Astrocyte (in vitro differentiated cells and primary cell): Measurements from ENCODE around the gene MGAT5. TPM values are rescaled to one million over a fixed set of nuclear protein-coding genes. Genes with fewer than 3 reads are reported as not detected.

Source experiments
- DNase-seq: peaks from one replicate; pipeline ENCODE4 v3.0.0-alpha.2; 2010; ENCODE audit warnings: low read depth
- FAIRE-seq: peaks from 2 replicates; lab custom pipeline; 2011; peaks lifted over from hg19 to GRCh38; lab: Jason Lieb, UNC
- H2AFZ ChIP-seq: 2 replicates; pipeline ENCODE4 v1.6.0; 2012; ENCODE audit warnings: low read depth, low read length, inconsistent platforms
- H3K27ac ChIP-seq: 2 replicates; pipeline ENCODE4 v1.5.1; 2011; ENCODE audit warnings: low read depth, low read length, inconsistent platforms
- H3K27me3 ChIP-seq: 2 replicates; pipeline ENCODE4 v1.6.0; 2011; ENCODE audit warnings: low read length, inconsistent platforms; ENCODE audit not compliant: insufficient read depth
- H3K36me3 ChIP-seq: 2 replicates; pipeline ENCODE4 v1.5.1; 2011; ENCODE audit warnings: low read length, inconsistent platforms; ENCODE audit not compliant: insufficient read depth
- H3K4me1 ChIP-seq: 2 replicates; pipeline ENCODE4 v1.5.1; 2011; ENCODE audit warnings: low read length, inconsistent platforms; ENCODE audit not compliant: insufficient read depth
- H3K4me2 ChIP-seq: 2 replicates; pipeline ENCODE4 v1.6.0; 2012; ENCODE audit warnings: low read length, inconsistent platforms
- H3K4me3 ChIP-seq: 2 replicates; pipeline ENCODE4 v1.5.1; 2011; ENCODE audit warnings: low read depth, mild to moderate bottlenecking, low read length, inconsistent platforms; ENCODE audit not compliant: insufficient read depth
- H3K79me2 ChIP-seq: 2 replicates; pipeline ENCODE4 v1.6.0; 2012; ENCODE audit warnings: mild to moderate bottlenecking, low read length, inconsistent platforms; ENCODE audit not compliant: insufficient read depth
- H3K9ac ChIP-seq: 2 replicates; pipeline ENCODE4 v1.6.0; 2012; ENCODE audit warnings: mild to moderate bottlenecking, low read length, inconsistent platforms
- H3K9me3 ChIP-seq: 2 replicates; pipeline ENCODE4 v1.5.1; 2012; ENCODE audit warnings: low read depth, mild to moderate bottlenecking, low read length, inconsistent platforms; ENCODE audit not compliant: insufficient read depth
- H4K20me1 ChIP-seq: 2 replicates; pipeline ENCODE4 v1.6.0; 2012; ENCODE audit warnings: low read length, inconsistent platforms; ENCODE audit not compliant: insufficient read depth
- H3K27ac Mint-ChIP-seq: one replicate; pipeline ENCODE4 v1.8.0; 2021; ENCODE audit warnings: mild to moderate bottlenecking, mixed read lengths; ENCODE audit not compliant: unreplicated experiment
- H3K27me3 Mint-ChIP-seq: one replicate; pipeline ENCODE4 v1.8.0; 2021; ENCODE audit warnings: low read depth, mixed read lengths; ENCODE audit not compliant: unreplicated experiment
- H3K36me3 Mint-ChIP-seq: one replicate; pipeline ENCODE4 v1.8.0; 2021; ENCODE audit warnings: low read depth, mixed read lengths; ENCODE audit not compliant: unreplicated experiment
- H3K4me1 Mint-ChIP-seq: one replicate; pipeline ENCODE4 v1.8.0; 2021; ENCODE audit warnings: low read depth, mixed read lengths; ENCODE audit not compliant: unreplicated experiment
- H3K4me3 Mint-ChIP-seq: one replicate; pipeline ENCODE4 v1.8.0; 2021; ENCODE audit warnings: mild to moderate bottlenecking, moderate library complexity, mixed read lengths; ENCODE audit not compliant: unreplicated experiment
- H3K9me3 Mint-ChIP-seq: one replicate; pipeline ENCODE4 v1.8.0; 2021; ENCODE audit warnings: mild to moderate bottlenecking, mixed read lengths; ENCODE audit not compliant: unreplicated experiment
- CTCF ChIP-seq: IDR thresholded peaks from 2 replicates; pipeline ENCODE4 v1.5.1; 2011; ENCODE audit warnings: low read depth, mild to moderate bottlenecking, inconsistent platforms, low read length, moderate library complexity; ENCODE audit not compliant: insufficient read depth
- EZH2 ChIP-seq: IDR thresholded peaks from 2 replicates; pipeline ENCODE4 v1.6.1; 2012; ENCODE audit warnings: mild to moderate bottlenecking, low read length, inconsistent platforms; ENCODE audit not compliant: insufficient read depth
- total RNA-seq: library from RNA; stranded (reverse); gene quantifications from 2 replicates; pipeline ENCODE4 v1.2.1, GENCODE V29; 2021

Gene MGAT5
- total RNA-seq, 1 donor from 2014 or later, result 80.2 TPM

GRCh38 chr2:134300585-134300984 is 46.7 kb downstream of the MGAT5 start:
- Histone ChIP-seq H3K9me3 (no peaks in the 10 kb centered on the region), H3K27me3 (no peaks in the 10 kb centered on the region), H3K4me1 (peaks cover 9% of the 10 kb centered on the region), H3K4me2 (no peak overlapping the region), H3K4me3 (no peak overlapping the region), H4K20me1 (peaks cover 3% of the 10 kb centered on the region), H3K36me3 (no peaks in the 10 kb centered on the region), H3K79me2 (no peaks in the 10 kb centered on the region), H3K27ac (no peak overlapping the region), H2AFZ (no peak overlapping the region), H3K9ac (no peak overlapping the region)
- Mint-ChIP-seq H3K4me3 (no peak overlapping the region), H3K4me1 (peaks cover 10% of the 10 kb centered on the region), H3K27me3 (no peaks in the 10 kb centered on the region), H3K36me3 (peaks cover 4% of the 10 kb centered on the region), H3K9me3 (no peaks in the 10 kb centered on the region), H3K27ac (no peak overlapping the region)
- DNase-seq (no peak), FAIRE-seq (no peak)
- no peak for TF ChIP-seq CTCF
- TF ChIP-seq EZH2, result no peak

- no peaks in the 10 kb centered on the region for H3K9me3 Mint-ChIP-seq
- TF ChIP-seq EZH2, result no peak
- TF ChIP-seq CTCF, result no peak
- Histone ChIP-seq H3K4me3 (no peak overlapping the region), H3K4me1 (peaks cover 9% of the 10 kb centered on the region), H3K27ac (no peak overlapping the region), H3K4me2 (peak overlapping the region; percentile 65), H4K20me1 (peaks cover 3% of the 10 kb centered on the region), H3K36me3 (no peaks in the 10 kb centered on the region), H3K9me3 (no peaks in the 10 kb centered on the region), H3K9ac (no peak overlapping the region), H2AFZ (peak overlapping the region; percentile 40), H3K79me2 (no peaks in the 10 kb centered on the region), H3K27me3 (no peaks in the 10 kb centered on the region)
- H3K36me3 Mint-ChIP-seq, result peaks cover 4% of the 10 kb centered on the region
- H3K4me3 Mint-ChIP-seq, result no peak overlapping the region
- peak; percentile 26 for FAIRE-seq
- peaks cover 7% of the 10 kb centered on the region for H3K4me1 Mint-ChIP-seq
- H3K27me3 Mint-ChIP-seq, result no peaks in the 10 kb centered on the region
- no peak overlapping the region for H3K27ac Mint-ChIP-seq
- peak; percentile 60 for DNase-seq
Observed at GRCh38 chr2:134301099-134301927, 47.4 kb downstream of the MGAT5 start.

GRCh38 chr2:134301928-134302260 is 48.0 kb downstream of the MGAT5 start:
- no peak for FAIRE-seq
- no peaks in the 10 kb centered on the region for H3K27me3 ChIP-seq
- H3K79me2 ChIP-seq, result no peaks in the 10 kb centered on the region
- no peak overlapping the region for H3K9ac ChIP-seq
- H3K4me1 Mint-ChIP-seq, result peaks cover 7% of the 10 kb centered on the region
- no peaks in the 10 kb centered on the region for H3K9me3 ChIP-seq
- H3K27ac ChIP-seq, result no peak overlapping the region
- H3K27me3 Mint-ChIP-seq, result no peaks in the 10 kb centered on the region
- no peak for DNase-seq
- peaks cover 2% of the 10 kb centered on the region for H3K36me3 Mint-ChIP-seq
- H2AFZ ChIP-seq, result no peak overlapping the region
- H3K4me3 Mint-ChIP-seq, result no peak overlapping the region
- no peak overlapping the region for H3K4me3 ChIP-seq
- H3K36me3 ChIP-seq, result no peaks in the 10 kb centered on the region
- H3K4me2 ChIP-seq, result peak overlapping the region; percentile 65
- no peaks in the 10 kb centered on the region for H3K9me3 Mint-ChIP-seq
- H4K20me1 ChIP-seq, result peaks cover 3% of the 10 kb centered on the region
- no peak for TF ChIP-seq EZH2
- TF ChIP-seq CTCF, result no peak
- no peak overlapping the region for H3K27ac Mint-ChIP-seq
- H3K4me1 ChIP-seq, result peaks cover 9% of the 10 kb centered on the region
